Left cardiac atrium (tissue), 4 donors: ENCODE results near the gene DCBLD2. TPM values are rescaled to one million over a fixed set of nuclear protein-coding genes. Genes with fewer than 3 reads are reported as not detected.

Source experiments
- ATAC-seq, 2 donors: fragments of 200-7000 bp; cut with Tn5 transposase; one replicate each; pipeline ENCODE4 v1.9.1; 2020; ENCODE audit warnings: mild to moderate bottlenecking in 2 of 2, moderate library complexity in 2 of 2
- DNase-seq: peaks from one replicate; pipeline ENCODE4 v3.0.0-alpha.2; 2020
- intact Hi-C, 2 donors: fragments of 100-400 bp; cut with DNase I; formaldehyde crosslinking; loops; one replicate each; pipeline versions ENCODE4 v1.14.1 to v1.15.1; 2022 to 2023
- total RNA-seq, 2 donors: library from RNA; stranded (reverse); fragmentation: NEBNext Ultra II Directional; extraction: Animal tissue kit (Norgen Biotek cat#: 25700); gene quantifications; one replicate each; pipeline ENCODE4 v1.2.1, GENCODE V29; 2021
- donor health status: DM: no; HTN: yes; CAD: no.
- donor health status: DM: no; HTN: yes; CAD: no; lungs with severe emphysema.
- donor health status: DM: yes; HTN: yes; CAD: no.
- donor health status: Dilated cardiomyopathy.

Gene DCBLD2
- total RNA-seq, 2 donors from 2014 or later = 35.7 to 38.2 TPM

- ATAC-seq = no peak
- intact Hi-C loops = loop anchor here in 1 of 2 donors (10.0 kb wide), 1 partner anchor 48 kb away; no protein-coding TSS in a partner anchor
- no peak for DNase-seq
These were observed 118.5 kb downstream of the DCBLD2 start for GRCh38 chr3:98782824-98783500.

- intact Hi-C loops = loop anchor here in 1 of 2 donors (10.0 kb wide), 1 partner anchor 46 kb away; no protein-coding TSS in a partner anchor
- no peak for DNase-seq
- no peak for ATAC-seq
These were observed 121.2 kb downstream of the DCBLD2 start for GRCh38 chr3:98780343-98780742.

DNA sequence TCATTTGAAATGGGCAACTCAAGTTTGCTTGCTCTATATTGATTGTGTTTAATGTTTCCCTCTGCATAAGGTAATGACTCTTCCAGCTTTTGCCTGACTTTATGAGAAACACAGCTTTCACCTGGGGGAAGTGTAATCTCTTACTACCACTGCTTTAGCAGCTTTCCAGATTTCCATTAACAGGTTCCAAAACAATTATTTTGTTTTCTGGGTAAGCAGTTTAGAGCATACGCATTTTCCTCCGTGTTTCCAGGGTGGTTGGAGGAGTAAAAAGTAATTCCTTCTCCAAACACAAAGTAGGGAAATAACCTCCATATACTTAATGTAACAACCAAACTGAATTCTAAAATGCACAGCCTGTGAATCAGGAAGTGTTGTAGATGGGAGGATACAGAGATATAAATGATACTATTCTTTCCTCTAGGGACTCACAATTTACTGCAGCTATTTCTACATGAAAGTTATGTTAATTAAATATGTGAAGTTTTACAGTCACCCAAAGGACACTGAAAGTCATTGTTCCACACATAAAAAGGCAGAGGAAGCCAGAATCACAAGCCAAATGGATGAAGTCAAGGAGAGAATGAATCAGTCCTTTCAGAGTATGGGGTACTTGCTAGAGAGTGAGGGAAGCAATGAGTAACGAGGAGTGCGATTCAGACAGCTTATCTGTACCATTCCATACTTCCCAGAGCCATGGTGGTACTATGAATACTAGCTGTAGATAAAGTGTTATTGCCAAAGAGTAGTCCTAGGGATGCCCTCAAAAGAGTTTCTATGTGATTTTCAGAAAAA lies 121.8 kb downstream of the DCBLD2 start:
- ATAC-seq = peak in 1 of 2 donors; percentile 31
- intact Hi-C loops = loop anchor here (10.0 kb wide), 2 partner anchors 45 to 55 kb away; no protein-coding TSS in a partner anchor
- DNase-seq = no peak

DNA sequence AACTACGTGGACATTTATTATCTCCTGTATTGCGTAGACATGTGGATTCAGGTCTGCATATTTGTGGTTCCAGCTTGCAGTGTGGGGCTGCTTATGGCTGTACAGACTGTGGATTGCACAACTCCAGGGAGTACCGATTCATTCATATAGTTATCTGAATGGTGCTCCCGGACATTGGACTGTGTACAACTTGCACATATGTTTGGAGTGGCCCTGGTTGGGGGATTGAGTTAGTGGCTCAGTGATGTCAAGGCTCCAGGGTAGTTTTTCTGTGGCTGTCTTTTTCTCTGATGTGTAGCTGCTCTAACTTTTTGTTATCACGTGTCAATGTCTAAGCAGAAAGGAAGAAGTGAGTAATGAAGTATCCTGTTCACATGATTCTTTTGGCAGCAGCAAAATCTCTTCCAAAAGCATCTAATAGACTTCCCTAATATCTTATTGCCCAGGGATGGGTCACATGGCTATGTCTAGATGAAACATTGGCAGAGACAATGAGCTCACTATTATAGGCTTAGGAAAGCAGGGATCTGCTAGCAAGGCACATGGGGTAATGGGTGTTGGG lies 122.6 kb downstream of the DCBLD2 start:
- DNase-seq (no peak), ATAC-seq (peak; percentile 80 to 83)

GRCh38 chr3:98778383-98778782 lies 123.1 kb downstream of the DCBLD2 start:
- intact Hi-C loops = loop anchor here in 1 of 2 donors (10.0 kb wide), 1 partner anchor 54 kb away; no protein-coding TSS in a partner anchor
- DNase-seq (no peak), ATAC-seq (peak in 1 of 2 donors; percentile 10)

More for the DNA sequence above, 122.6 kb downstream of the DCBLD2 start:
- intact Hi-C loops = loop anchor here in 1 of 2 donors (10.0 kb wide), 1 partner anchor 54 kb away; no protein-coding TSS in a partner anchor

DNA sequence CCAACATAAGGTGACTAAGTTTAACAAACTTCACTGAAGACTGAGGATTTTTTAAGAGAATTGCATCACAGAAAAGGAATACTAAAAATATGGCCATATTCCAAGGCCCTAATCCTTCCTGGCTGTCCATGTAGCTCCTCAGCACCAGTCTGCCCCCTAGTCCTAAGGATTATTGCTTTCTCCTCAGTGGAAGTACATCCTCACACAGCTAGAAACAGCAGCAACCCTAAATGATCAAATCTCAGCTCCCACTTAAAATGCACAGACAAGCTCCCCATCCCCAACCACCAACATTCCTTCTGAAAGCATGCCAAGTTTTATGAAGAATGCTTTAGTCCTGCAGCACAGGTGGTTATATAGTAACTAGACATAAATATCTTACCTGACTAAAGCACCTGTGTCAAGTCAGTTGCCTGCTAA lies 123.7 kb downstream of the DCBLD2 start:
- intact Hi-C loops = loop anchor here in 1 of 2 donors (10.0 kb wide), 1 partner anchor 53 kb away; no protein-coding TSS in a partner anchor
- DNase-seq = no peak
- peak in 1 of 2 donors; percentile 18 for ATAC-seq

DNA sequence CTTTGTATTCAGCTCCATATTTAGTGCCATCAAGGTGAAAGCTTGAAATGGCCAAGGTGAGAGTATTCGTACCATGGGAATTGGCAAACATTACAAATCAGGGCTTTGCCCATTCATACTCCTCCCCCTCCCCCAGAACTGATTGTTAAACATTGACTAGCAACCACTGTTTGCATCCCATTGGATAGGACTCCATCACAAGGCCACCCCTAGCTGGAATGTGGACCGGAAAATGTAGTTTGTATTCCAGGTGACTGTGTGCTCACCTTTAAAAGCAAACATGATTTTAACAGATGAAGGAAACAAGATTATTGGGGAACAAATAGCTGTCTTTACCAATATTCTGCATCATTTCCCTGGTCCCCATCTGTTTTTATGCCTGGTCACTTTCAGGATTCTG lies 124.2 kb downstream of the DCBLD2 start:
- DNase-seq (no peak), ATAC-seq (no peak)
- intact Hi-C loops = loop anchor here in 1 of 2 donors (10.0 kb wide), 1 partner anchor 52 kb away; no protein-coding TSS in a partner anchor

- intact Hi-C loops = loop anchor here in 1 of 2 donors (10.0 kb wide), 1 partner anchor 51 kb away; no protein-coding TSS in a partner anchor
- no peak for ATAC-seq
- no peak for DNase-seq
These were observed 125.4 kb downstream of the DCBLD2 start for GRCh38 chr3:98776140-98776493.

DNA sequence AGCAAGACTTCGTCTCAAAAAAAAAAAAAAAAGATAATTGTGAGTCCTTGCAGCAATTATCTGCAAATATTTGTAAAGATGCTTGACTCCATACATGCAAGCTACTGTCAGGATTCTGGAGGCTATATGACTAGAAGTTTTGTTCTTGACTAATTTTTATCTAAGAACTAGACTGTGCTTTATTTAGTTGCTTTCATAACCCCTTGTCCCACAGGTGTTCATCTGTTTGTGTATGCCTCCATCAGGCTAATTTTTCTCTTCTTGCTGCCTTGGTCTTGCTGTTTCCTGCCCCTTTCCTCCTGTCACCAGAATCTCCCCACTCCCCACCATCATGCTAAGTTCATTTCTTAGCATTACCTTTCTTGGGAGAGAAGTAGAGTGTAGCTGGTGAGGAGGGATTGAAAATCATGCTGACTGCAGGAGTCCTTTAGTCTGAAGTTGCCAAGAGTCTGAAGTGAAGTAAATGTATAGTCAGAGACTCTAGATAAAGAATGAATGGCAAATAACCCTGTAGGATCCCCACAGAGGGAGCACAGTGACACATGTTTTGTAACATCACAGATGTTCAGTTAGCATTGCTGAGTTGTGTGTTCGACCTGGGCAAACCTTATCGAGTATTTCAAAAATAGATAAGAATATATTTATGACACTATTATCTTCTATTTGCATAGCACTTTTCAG lies 125.9 kb downstream of the DCBLD2 start:
- DNase-seq = no peak
- intact Hi-C loops = loop anchor here in 1 of 2 donors (10.0 kb wide), 1 partner anchor 51 kb away; no protein-coding TSS in a partner anchor
- no peak for ATAC-seq

GRCh38 chr3:98772022-98772421 lies 129.5 kb downstream of the DCBLD2 start:
- intact Hi-C loops = loop anchor here in 1 of 2 donors (10.0 kb wide), 1 partner anchor 47 kb away; no protein-coding TSS in a partner anchor
- ATAC-seq (no peak), DNase-seq (no peak)

DNA sequence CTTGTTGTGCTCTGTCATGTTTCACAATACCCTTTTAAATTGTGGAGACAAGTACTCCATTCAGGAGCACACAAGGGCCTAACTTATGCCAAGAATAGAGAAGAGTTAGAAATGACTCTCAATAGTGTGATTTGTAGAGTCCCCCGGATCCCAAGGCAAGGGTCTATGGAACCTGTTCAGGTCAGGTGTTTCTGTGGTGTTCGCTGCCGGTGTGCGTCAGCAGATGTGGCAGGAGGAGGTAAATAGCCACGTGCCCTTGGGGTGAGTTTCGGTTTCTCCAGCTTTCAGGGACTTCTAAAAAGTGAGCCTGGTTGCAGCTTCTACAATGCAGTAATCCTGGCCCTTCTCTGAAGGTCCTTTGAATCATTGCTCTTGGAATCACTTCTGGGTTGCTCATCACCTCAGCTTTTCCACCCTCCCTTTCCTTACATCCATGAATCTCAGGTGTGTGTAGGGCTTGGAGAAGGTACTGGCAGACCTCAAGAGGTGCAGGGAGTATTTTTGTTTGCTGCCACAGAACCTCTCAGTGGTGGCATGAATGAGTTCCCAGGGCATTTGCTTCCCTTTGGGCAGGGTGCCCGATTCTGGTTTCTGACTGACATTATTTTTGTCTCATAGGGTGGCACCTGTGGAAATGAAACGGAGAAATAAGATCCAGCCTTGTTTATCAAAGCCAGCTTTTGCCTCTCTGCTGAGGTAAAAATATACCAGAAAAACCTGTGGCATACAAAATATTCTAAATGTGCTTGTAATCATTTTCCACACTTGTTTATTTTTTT lies 131.0 kb downstream of the DCBLD2 start:
- ATAC-seq (peak; percentile 15 to 51), DNase-seq (no peak)
- intact Hi-C loops = loop anchor here in 1 of 2 donors (10.0 kb wide), 1 partner anchor 46 kb away; no protein-coding TSS in a partner anchor

DNA sequence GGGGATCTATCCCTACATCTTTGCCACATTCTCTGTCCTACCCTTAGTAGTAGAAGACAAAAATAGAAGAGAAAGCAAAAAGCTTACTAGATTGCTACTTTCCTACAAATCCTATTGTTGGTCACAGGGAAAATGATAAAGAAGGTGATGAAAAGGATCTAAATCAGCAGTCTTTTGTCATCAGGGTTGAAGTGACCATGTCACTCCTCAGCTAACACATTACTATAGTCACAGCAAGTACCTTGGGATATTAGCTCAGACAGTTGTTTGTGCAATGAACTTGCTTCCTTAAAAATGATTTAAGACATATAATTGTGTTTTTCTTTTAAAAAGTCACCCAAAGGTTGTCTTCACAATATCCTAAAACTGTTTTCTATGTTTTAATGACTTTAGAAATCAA lies 132.0 kb downstream of the DCBLD2 start:
- ATAC-seq = peak in 1 of 2 donors; percentile 60

DNA sequence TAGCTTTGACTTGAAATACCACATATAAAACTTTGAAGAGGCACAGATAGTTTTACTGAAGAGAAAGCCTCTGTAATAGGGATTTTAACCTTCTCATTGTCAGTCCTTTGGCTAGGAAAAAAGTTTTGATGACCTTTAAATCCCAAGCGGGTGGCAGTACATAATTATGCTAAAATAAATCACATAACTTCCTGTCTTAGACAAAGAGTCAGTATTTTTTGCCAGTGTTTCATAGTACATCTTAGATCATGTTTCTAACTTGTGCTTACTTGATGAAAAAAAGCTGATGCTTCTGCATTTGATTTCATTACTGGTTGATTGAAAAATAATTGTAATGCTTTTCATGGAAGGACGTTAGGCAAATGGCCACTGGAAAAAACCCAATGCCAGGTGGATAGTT lies 132.5 kb downstream of the DCBLD2 start:
- intact Hi-C loops = no loop called here
- ATAC-seq (no peak), DNase-seq (no peak)

More for the DNA sequence above, 132.0 kb downstream of the DCBLD2 start:
- DNase-seq = no peak
- intact Hi-C loops = no loop called here

- intact Hi-C loops = no loop called here
- ATAC-seq (no peak), DNase-seq (no peak)
These were observed 134.6 kb downstream of the DCBLD2 start for GRCh38 chr3:98766924-98767323.

DNA sequence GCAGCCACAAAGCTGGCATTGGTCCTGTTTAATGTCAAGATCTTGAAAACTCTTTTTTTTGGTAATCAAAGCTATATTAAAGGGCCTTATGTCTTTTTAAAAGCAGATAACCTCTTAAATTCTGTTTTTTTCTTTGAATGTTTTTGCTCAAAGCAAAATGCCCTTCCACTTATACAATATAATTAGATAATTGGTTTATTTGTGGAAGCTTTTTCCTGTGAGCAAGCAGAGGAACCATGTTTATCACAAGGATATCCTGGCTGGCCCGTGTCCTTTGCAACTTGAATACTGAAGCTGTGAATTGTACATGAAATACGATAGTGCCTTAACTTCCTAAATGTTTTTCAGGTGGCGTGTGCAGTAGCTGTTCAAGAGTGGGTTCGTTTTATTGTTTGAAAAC lies 135.8 kb downstream of the DCBLD2 start:
- intact Hi-C loops = no loop called here
- peak; percentile 24 to 34 for ATAC-seq
- peak; percentile 53 for DNase-seq

DNA sequence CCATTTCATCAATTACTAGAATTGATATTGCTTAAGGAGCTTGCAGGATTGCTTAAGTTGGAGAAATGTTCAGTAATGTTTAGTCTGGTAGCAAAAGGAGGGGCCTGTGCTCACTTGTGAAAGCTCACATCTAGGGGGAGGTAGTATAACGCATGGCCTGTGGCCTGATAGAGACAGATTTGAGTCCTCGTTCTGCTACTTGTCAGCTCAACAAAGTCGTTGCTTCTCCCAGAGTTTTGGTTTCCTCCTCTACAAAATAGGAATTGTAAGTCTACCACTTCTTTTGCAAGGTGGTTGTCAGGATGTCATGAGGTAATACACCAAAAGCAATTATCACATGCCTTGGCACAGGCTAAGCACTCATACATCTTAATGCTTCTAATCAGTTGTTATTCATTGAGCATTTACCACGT lies 137.0 kb downstream of the DCBLD2 start:
- DNase-seq = no peak
- intact Hi-C loops = no loop called here
- peak; percentile 14 to 38 for ATAC-seq

DNA sequence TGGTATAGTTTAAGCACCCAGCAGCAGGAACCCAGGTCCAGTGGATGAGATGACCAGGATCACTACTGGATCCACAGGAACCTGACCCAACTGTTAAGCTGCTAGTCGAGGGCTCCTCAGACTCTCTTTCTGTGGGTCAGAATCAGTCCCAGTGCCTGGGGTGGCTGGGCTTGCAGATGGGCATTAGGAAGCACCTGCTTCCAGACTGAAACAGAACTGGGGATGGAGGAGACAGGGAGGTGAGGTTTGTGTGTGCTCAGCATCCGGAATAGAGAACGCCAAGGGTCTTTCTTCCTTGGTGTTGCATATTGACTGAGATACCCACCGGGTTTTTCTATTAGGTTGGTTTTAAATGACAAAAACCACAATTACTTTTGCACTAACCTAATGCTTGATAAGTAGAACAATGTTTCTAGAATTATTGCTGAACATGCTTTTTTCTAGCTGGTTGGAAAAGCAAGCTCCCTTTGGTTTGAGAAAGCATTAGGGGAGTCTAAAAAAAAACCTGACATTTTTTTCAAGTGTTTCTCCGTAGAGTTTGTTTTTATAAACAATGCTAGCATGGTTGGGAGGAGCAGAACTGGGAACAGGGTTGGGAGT lies 137.6 kb downstream of the DCBLD2 start:
- ATAC-seq (peak in 1 of 2 donors; percentile 11), DNase-seq (no peak)
- intact Hi-C loops = no loop called here

DNA sequence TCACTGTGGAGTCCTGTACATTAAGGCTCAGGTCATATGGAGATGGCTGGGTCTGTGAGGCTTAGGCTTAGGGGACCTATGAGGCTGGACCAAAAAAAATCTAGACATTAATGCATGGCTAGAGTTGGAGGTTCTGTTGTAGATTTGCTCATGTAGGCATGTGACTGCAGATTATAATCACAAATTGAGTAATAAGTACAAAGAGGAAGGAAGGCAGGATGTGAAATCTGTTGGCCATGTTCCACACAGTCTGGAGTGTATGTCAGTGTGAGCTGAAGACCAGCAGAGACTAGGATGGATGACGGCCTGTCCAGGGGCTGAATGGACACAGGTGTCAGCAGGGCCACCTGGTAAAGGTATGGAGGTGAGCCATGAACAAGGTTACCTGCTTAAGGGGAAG lies 138.4 kb downstream of the DCBLD2 start, which contains the start of gene ST3GAL6:
ST3GAL6 (plus strand) TSS at position 265 of the 400 bp plus-strand sequence. CDS start 5,101 bp downstream, outside the sequence.
- intact Hi-C loops = no loop called here
- ATAC-seq (peak; percentile 38 to 73), DNase-seq (no peak)
